A673 (cell line): Measurements from ENCODE around the gene MT1B.

Experiments used
- CTCF ChIP-seq: fragments of 300-800, 200-600 bp; sonication (generic); conservative IDR thresholded peaks from 2 replicates; pipeline ENCODE4 v1.5.1; 2017; ENCODE audit warnings: low read depth, mild to moderate bottlenecking, antibody characterized with exemption, low read length, moderate library complexity, mixed read lengths
- EZH2 ChIP-seq: fragments of 200-600 bp; sonication (generic); IDR thresholded peaks from 2 replicates; pipeline ENCODE4 v1.6.1; 2017; ENCODE audit warnings: borderline replicate concordance, low read depth, mild to moderate bottlenecking, mixed read lengths, antibody characterized with exemption, low read length; ENCODE audit not compliant: poor library complexity, severe bottlenecking

- TF ChIP-seq CTCF = no peak
- TF ChIP-seq EZH2 = no peak
Measured at GRCh38 chr16:56664506-56664905, 12.8 kb downstream of the MT1B start.
